ENCODE results near the gene LCA5. TPM values are rescaled to one million over a fixed set of nuclear protein-coding genes. Genes with fewer than 3 reads are reported as not detected.

Gene LCA5
- total RNA-seq, 1 experiment from 2014 or later: 2.0 TPM

- intact Hi-C loops (cut with micrococcal nuclease): no loop called here
- no peak overlapping the region for H3K4me3 ChIP-seq (replicated peaks in 1 of 2; ENCODE audit: low read depth in 1 of 2, low read length in 2 of 2)
- H3K9ac ChIP-seq (ENCODE audit: low read length): no peak overlapping the region
- ChIA-PET RAD21 (ENCODE audit: low non-redundant PET in 1 of 2, low total read pairs in 2 of 2, uncharacterized antibody in 2 of 2, unreplicated experiment in 2 of 2) (no interaction called here), CTCF (no interaction called here), POLR2A (no interaction called here)
- no peak for TF ChIP-seq YY1 (IDR thresholded peaks at IDR 0.05; ENCODE audit: extremely low read depth, insufficient replicate concordance, low read depth, low read length)
- H4K20me1 ChIP-seq (ENCODE audit: insufficient read depth): no peaks in the 10 kb centered on the region
- DNase-seq (ENCODE audit: low read depth, low spot score) (no peak), ATAC-seq (no peak)
- BruUV-seq (replicated peaks): no TSS peak
- H3K9me2 ChIP-seq (ENCODE audit: insufficient read depth): no peaks in the 10 kb centered on the region
- no peaks in the 10 kb centered on the region for H3K36me3 ChIP-seq (ENCODE audit: control insufficient read depth in 1 of 2, insufficient read depth in 2 of 2, low read length in 2 of 2)
- no peaks in the 10 kb centered on the region for H3K27me3 ChIP-seq (ENCODE audit: insufficient read depth, low read length)
- no peaks in the 10 kb centered on the region for H3K9me3 ChIP-seq (ENCODE audit: control insufficient read depth in 1 of 2, insufficient read depth in 1 of 2, low read depth in 1 of 2, low read length in 2 of 2)
- no peak overlapping the region for H2AFZ ChIP-seq (ENCODE audit: low read depth, low read length, poor library complexity, severe bottlenecking)
- H3K4me1 ChIP-seq (ENCODE audit: control insufficient read depth in 1 of 2, insufficient read depth in 2 of 2, low read length in 2 of 2): peaks cover 5% of the 10 kb centered on the region in 2 experiments; a peak in 2 of 4 replicates
- no peaks in the 10 kb centered on the region for H3K79me2 ChIP-seq (ENCODE audit: insufficient read depth, low read length)
- H3K4me2 ChIP-seq (ENCODE audit: low read length): no peak overlapping the region
- H3K27ac ChIP-seq (ENCODE audit: low read depth, low read length): no peak overlapping the region
These were observed 16.7 kb downstream of the LCA5 start for GRCh38 chr6:79520534-79520933.

DNA sequence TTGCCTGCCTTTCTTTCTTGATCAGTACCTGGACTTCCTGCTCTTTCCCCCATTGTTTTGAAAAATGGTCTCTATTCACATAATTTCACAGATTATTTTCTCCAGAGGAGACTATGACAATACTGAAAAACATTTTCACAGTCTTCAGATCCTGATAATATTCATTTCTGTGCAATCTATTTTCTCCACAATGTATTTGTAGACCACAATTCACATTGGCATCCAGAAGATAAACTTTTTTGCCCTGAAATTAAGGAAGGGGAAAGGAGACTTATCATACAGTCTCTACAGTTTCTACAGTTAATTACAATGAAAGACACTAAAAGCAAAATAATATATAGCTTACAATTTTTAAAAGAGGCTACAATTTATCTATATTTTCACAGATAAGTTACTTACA, 18.4 kb downstream of the LCA5 start:
- ChIA-PET CTCF (no interaction called here), POLR2A (no interaction called here), RAD21 (ENCODE audit: low non-redundant PET in 1 of 2, low total read pairs in 2 of 2, uncharacterized antibody in 2 of 2, unreplicated experiment in 2 of 2) (no interaction called here)
- Histone ChIP-seq H4K20me1 (ENCODE audit: insufficient read depth) (no peaks in the 10 kb centered on the region), H3K27ac (ENCODE audit: low read depth, low read length) (no peak overlapping the region), H3K27me3 (ENCODE audit: insufficient read depth, low read length) (no peaks in the 10 kb centered on the region), H3K36me3 (ENCODE audit: control insufficient read depth in 1 of 2, insufficient read depth in 2 of 2, low read length in 2 of 2) (no peaks in the 10 kb centered on the region), H3K4me1 (ENCODE audit: control insufficient read depth in 1 of 2, insufficient read depth in 2 of 2, low read length in 2 of 2) (no peaks in the 10 kb centered on the region), H3K4me3 (replicated peaks in 1 of 2; ENCODE audit: low read depth in 1 of 2, low read length in 2 of 2) (no peak overlapping the region), H3K4me2 (ENCODE audit: low read length) (no peak overlapping the region), H2AFZ (ENCODE audit: low read depth, low read length, poor library complexity, severe bottlenecking) (no peak overlapping the region), H3K9me2 (ENCODE audit: insufficient read depth) (no peaks in the 10 kb centered on the region), H3K79me2 (ENCODE audit: insufficient read depth, low read length) (no peaks in the 10 kb centered on the region), H3K9ac (ENCODE audit: low read length) (no peak overlapping the region), H3K9me3 (ENCODE audit: control insufficient read depth in 1 of 2, insufficient read depth in 1 of 2, low read depth in 1 of 2, low read length in 2 of 2) (no peaks in the 10 kb centered on the region)
- DNase-seq (ENCODE audit: low read depth, low spot score) (no peak), ATAC-seq (no peak)
- no TSS peak for BruUV-seq (replicated peaks)
- intact Hi-C loops (cut with micrococcal nuclease): no loop called here
- no peak for TF ChIP-seq SP1 (IDR thresholded peaks at IDR 0.05; ENCODE audit: low read depth)
- no peak for TF ChIP-seq YY1 (IDR thresholded peaks at IDR 0.05; ENCODE audit: extremely low read depth, insufficient replicate concordance, low read depth, low read length)
- no peak for TF ChIP-seq TCF7L2 (IDR thresholded peaks at IDR 0.05; ENCODE audit: borderline replicate concordance, extremely low read depth, insufficient read depth, insufficient read length)
- TF ChIP-seq POLR2AphosphoS5 (IDR thresholded peaks at IDR 0.05; ENCODE audit: low read depth, low read length): no peak
- TF ChIP-seq JUND (IDR thresholded peaks at IDR 0.05): no peak
- TF ChIP-seq, protein P1, sequence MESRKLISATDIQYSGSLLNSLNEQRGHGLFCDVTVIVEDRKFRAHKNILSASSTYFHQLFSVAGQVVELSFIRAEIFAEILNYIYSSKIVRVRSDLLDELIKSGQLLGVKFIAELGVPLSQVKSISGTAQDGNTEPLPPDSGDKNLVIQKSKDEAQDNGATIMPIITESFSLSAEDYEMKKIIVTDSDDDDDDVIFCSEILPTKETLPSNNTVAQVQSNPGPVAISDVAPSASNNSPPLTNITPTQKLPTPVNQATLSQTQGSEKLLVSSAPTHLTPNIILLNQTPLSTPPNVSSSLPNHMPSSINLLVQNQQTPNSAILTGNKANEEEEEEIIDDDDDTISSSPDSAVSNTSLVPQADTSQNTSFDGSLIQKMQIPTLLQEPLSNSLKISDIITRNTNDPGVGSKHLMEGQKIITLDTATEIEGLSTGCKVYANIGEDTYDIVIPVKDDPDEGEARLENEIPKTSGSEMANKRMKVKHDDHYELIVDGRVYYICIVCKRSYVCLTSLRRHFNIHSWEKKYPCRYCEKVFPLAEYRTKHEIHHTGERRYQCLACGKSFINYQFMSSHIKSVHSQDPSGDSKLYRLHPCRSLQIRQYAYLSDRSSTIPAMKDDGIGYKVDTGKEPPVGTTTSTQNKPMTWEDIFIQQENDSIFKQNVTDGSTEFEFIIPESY (IDR thresholded peaks at IDR 0.05; ENCODE audit: extremely low read depth, insufficient replicate concordance, low read length): no peak
- TF ChIP-seq SRF (IDR thresholded peaks at IDR 0.05; ENCODE audit: low read depth): no peak
- TF ChIP-seq RAD21 (IDR thresholded peaks at IDR 0.05; ENCODE audit: low read depth): no peak
- TF ChIP-seq MAX (IDR thresholded peaks at IDR 0.05): no peak
- TF ChIP-seq CEBPB (IDR thresholded peaks at IDR 0.05; ENCODE audit: low read depth): no peak
- no peak for TF ChIP-seq SIN3A (IDR thresholded peaks at IDR 0.05; ENCODE audit: low read depth)
